ENCODE data around the gene NR6A1. TPM values are rescaled to one million over a fixed set of nuclear protein-coding genes. Genes with fewer than 3 reads are reported as not detected.

The NR6A1 gene
- total RNA-seq, 1 experiment from 2014 or later: 2.0 TPM

DNA sequence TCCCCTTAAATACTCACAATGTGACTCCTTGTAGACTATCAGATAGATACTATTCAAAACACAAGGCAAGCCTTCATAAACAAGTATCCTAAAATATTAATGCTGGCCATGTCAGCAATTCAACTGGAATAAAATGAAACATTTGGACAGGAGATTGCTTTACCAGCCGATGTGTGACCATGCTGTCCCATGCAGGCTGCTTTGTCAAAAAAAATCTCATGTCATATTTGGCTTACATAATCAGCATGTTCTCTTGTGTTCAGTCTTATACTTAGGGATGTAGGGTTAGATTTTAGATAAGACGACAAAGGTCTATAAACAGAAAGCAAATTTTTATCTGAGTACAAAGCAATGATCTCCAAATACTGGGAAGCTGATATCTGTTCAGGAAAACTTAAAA lies 108.5 kb downstream of the NR6A1 start:
- DNase-seq (ENCODE audit: low read depth): no peak

DNA sequence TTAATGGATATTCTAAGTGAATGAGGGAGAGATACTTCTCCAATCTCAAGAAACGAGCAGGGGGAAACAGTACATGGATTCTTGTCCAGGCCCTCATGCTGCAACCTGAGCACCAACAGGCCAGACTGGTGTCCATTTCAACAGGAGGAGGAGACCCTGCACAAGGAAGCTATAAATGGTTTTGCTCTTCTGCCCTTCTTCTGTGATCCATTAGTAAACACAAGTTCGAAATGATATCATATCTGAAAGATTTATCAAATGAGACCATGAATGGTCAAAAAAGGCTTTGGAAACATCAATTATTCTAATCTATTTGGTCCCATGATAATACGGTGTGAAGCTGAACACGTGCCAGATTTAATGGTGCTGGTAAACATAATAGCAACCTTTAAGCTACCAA lies 109.8 kb downstream of the NR6A1 start:
- DNase-seq (ENCODE audit: low read depth): peak; percentile 20

DNA sequence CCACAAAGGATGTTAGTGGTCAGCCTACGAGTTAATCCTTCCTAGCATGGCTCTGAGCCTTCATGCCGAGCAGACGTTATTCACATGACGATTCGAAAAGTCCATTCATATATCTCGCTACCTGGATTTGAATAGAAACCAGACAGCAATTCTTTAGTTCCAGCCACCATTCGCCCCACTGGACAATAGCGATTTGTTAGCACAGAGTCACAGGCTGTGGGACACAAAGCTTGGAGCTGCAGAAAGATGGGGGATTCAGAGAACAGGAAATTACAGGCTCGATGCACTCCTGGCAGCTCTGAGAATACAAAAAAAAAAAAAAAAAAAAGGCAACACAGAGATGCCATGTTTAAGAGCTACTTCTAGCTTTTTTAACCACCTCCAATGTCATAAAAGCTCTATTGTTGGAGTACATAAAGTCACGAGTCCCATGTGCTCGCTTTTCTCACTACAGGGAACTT lies 110.7 kb downstream of the NR6A1 start:
- DNase-seq (ENCODE audit: low read depth): peak; percentile 86

DNA sequence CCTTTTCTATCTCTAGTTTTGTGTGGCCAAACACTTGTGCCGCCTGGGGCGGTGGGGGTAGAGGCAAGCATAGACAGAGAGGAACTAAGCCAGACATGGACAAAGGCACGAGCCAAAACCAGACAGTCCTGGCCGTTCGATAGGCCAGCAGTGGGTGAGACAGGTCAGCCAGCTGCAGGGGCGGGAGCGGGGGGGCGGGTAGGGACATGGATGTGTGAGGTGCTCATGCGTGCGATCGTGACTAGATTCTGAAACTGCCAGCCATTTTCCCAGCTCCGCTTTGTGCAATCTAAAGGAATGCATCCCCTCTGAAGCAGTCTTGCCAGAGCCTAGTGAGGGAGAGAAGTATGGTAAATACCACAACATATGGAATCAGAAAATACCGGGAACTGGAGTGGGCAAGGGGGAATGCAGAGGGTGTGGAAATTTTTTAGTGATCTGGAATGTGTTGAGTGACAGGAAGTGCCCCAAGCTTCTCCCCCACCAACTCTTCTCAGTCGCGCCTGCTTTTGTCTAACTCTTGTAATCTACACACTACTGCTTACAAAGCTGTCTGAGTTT lies 111.9 kb downstream of the NR6A1 start:
- DNase-seq (ENCODE audit: low read depth): peak; percentile 91

DNA sequence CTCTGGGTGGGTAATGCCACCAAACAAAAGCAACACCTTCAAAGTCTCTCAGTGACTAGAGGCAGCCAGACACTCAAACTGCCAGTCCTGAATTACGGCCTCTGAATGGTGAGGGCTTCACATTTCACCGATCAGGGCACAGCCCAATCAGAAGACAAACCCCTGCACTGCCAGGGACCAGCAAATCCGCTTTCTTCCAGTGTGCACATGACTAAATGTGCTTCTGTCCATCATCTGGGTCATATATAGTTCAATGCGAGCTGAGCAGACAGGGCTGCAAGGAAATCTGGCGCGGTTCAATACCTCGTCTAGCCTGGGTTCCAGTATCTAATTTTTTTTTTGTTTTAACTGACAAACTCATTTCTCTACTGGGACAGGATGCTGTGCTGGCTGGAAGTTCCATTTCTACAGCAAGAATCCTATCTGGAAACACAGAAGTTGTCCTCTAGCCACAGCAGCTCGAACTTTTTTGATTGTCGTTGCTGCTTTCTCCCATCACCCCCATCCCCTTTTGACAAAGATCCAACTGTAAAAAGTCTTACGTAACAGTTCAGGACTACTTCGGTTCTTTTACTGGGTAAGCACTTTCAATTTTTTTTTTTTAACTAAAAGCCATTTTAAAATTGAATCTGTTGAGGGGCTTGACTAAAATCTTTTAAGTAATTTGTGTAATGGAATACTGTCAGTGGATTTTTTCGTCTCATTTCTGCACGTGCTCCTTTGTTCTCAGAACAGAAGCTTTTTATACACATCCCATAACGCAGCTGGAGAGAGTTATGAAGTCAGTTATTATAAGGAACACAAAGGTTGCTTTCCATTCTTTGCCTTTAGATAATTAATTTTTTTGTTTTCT lies 112.7 kb downstream of the NR6A1 start:
- peak; percentile 96 for DNase-seq (ENCODE audit: low read depth)

DNA sequence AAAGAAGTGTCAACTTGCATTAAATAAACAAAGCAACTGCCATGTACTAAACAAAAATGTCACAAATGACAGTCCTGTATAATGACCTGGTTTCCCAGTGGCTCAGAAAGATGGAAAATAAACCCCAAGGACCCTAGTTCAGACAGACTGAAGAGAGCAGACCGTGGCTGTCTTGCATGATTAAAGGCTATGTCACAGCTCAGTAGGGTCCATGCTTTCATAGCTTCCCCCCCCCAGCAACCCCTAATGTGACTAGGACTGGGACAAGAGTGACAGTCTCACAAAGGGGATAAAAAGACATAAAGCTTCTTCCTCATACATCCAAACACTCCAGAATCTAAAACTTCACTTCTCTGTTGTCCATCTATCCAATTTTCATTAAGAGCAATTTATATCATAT lies 113.6 kb downstream of the NR6A1 start:
- DNase-seq (ENCODE audit: low read depth): no peak

DNA sequence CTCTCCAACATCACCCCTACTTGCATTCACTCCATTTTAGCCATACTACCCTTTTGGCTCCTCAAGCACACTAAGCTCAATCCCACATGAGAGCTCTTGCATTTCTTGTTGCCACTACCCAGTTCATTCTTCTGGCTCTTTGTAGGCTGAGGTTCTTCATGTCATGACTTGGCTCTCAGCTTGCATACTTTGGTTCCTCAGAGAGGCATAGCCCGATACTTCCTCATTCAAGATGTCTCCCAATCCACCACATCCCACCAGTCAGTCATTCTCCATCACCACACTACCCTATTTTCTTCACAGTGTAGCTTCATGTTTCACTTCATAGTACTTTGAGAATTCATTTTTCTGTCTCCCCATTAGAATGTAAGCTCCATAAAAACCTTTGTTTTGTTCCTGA lies 116.7 kb downstream of the NR6A1 start:
- no peak for DNase-seq (ENCODE audit: low read depth)

DNA sequence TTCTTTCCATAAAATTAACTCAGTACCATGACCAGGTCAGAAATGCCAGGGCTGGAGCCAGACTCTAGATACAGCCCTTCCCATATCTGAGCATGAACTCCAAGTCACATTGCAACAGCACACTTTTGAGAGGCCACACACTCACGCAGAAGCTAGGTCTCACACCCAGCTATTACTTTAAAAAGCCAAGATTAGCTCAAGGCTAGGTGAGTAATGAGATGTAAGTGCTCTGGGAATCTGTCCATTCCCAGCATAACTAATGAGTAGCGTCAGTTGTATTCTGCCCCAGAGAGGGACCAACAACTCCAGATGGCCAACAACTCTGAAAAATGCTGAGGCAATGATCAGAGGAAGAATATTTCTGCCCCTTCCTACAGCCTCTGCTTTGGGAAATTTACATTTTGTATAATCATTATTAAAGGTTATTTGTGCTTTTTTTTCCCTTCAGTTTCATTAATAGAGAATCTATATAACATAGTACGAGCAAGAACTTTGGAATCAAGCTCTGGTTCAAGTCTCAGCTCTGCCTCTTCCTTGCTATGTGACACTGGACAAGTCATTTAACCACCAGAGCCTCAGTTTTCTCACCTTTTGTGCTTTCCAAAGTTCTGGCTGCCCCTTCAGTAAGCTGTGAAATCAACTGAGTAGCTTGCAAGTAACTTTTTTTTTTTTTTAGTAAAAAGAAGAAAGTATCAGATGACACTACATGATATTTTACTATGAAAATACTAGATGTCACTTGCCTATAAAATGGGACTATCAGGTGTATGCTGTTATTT lies 118.3 kb downstream of the NR6A1 start:
- DNase-seq (ENCODE audit: low read depth): peak; percentile 90

DNA sequence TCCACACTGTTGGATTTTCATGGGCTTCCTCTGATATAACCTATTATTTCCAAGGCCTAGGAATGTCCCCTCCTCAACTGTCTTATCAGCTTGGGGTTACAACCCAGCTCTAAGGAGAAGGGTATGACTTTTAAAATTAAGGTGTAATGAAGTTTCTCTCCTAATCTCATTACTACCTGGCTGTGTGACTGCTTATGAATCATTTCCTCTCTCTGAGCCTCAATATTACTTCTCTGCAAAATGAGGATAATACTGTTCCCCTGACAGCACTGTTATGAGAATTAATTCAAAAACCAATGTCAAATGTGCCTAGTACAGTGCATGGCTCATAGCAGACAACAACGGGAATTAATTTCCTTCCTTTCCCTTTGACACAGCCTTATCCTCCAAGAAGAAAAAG lies 118.9 kb downstream of the NR6A1 start:
- no peak for DNase-seq (ENCODE audit: low read depth)

DNA sequence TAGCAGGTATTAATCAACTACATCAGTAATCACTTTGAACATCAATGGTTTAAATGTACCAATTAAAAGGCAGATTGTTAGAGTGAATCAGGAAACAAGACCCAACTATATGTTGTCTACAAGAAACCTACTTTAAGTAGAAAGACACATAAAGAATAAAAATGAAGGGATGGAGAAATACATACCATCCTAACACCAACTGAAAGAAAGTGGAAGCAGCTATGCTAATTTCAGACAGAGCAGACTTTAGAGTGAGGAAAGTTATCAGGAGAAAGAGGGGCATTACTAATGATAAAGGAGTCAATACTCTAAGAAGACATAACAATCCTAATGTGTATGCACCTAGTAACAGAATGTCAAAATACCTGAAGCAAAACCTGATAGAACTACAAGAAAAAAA lies 125.8 kb downstream of the NR6A1 start:
- no peak for DNase-seq (ENCODE audit: low read depth)

DNA sequence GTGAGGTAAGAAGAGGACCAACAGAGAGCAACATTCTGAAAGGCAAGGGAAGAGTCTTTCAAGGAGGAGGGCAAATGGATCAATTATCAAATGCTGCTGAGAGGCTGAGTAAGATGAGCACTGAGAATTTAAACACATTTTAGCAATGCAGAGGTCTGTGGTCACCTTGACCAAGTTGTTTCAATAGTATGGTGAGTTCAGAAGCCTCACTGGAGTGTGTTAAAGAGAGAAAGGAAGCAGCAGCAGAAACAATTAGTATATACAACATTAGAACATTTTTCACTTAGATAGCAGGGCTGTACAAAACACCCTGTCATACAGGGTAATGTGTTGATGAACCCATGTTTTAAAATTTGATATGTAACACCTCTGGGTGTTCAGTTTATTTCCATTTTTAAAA lies 131.5 kb downstream of the NR6A1 start:
- DNase-seq (ENCODE audit: low read depth): no peak

DNA sequence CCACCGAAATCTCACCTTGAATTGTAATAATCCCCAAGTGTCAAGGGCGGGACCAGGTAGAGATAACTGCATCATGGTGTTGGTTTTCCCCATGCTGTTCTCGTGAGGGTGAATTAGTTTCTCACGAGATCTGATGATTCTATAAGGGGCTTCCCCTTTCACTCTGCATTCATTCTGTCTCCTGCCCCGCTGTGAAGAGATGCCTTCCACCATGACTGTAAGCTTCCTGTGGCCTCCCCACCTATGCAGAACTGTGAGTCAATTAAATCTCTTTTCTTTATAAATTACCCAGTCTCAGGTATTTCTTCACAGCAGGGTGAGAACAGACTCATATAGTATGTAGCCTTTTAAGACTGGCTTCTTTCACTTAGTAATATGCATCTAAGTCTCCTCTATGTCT lies 135.8 kb downstream of the NR6A1 start:
- DNase-seq (ENCODE audit: low read depth): no peak

DNA sequence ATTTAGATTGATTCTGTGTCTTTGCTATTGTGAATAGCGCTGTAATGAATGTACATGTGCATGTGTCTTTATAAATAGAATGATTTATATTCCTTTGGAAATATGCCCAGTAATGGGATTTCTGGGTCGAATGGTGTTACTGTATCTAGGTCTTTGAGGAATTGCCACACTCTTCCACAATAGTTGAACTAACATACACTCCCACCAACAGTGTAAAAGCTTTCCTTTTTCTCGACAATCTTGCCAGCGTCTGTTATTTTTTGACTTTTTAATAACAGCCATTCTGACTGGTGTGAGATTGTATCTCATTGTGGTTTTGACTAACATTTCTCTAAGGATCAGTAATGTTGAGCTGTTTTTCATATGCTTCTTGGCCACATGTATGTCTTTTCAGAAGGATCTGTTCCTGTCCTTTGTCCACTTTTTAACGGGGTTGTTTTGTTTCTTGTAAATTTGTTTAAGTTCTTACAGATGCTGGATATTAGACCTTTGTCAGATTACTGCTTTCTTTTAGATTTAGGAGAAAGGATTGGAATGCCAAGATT lies 139.0 kb downstream of the NR6A1 start:
- DNase-seq (ENCODE audit: low read depth): peak; percentile 29

DNA sequence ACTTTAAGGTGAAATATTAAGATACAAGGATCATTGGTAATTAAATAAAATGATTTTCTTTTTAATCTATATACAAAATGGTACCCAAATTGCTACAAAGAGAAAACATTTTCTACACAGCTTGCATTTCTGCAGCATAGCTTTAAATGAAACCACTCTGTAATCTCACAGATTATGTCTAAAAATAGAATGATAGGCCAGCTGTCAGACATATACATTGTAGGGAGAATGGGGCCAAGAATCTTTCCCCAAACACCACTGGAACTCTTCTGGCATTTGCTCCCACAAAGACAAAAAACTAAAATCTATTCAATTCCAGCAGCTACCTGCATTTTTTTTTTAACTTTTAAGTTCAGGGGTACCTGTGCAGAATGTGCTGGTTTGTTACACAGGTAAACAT lies 139.8 kb downstream of the NR6A1 start:
- DNase-seq (ENCODE audit: low read depth): no peak

DNA sequence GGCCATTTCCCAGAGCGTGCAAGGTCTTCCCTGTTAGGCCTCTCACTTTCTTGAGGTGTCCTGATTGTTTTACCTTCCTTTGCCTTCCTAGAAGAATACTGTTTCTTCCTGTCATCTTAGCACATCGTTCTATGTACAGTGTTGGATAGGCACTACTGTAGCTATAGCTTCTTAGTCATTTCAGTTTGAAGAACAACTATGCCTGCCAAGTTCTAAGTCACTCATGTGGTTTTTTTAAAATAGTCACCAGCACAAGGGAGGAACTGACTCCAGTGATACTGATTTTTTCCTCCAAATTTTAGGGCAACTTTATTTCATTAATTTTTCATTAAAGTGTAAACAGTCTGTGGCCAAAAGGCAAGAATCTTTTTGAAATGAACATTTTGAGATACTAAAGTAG lies 141.5 kb downstream of the NR6A1 start:
- peak; percentile 62 for DNase-seq (ENCODE audit: low read depth)

DNA sequence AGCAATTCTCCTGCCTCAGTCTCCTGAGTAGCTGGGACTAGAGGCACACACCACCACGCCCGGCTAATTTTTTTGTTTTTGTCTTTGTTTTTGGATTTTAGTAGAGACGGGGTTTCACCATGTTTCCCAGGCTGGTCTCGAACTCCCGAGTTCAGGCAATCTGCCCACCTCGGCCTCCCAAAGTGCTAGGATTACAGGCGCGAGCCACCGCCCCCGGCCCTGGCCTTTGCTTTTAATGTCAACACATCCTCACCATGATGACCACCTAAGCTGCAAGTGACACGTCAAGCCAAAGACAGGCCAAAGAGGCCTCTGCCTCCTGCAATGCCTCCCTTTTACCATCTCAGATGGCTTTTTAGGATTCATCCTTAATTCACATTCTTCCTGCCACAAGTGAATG lies 142.4 kb downstream of the NR6A1 start:
- no peak for DNase-seq (ENCODE audit: low read depth)

DNA sequence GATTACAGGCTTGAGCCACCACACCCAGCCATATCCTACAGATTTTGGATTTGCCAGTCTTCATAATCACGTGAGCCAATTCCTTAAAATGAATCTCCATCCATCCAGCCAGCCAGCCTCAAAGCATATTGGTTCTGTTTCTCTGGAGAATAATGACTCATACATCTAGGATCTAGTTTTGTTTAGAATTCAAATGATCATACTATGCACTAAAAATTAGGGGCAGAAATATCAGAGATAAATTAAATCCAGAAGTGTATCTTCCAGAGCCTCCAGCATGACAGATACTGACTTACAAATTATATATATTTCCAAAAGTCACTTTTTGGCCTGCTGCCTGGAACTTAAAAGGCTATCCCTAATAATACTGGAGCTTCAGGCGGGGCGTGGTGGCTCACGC lies 144.8 kb downstream of the NR6A1 start:
- no peak for DNase-seq (ENCODE audit: low read depth)

DNA sequence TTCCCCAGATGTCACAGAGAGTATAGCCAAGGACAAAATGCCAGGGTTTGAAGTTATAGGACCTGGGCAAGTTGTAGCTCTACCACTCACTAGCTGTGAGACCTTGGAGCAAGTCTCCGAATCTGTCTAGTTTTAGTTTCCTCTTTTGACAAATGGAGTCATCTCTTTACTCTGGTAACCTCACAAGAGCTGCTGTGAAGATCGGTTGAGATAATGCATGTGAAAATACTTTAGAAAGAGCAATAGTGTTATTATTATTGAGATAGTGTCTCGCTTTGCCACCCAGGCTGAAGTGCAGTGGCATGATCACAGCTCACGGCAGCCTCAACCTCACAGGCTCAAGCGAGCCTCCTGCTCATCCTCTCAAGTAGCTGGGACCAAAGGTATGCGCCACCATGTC lies 146.0 kb downstream of the NR6A1 start:
- DNase-seq (ENCODE audit: low read depth): no peak

DNA sequence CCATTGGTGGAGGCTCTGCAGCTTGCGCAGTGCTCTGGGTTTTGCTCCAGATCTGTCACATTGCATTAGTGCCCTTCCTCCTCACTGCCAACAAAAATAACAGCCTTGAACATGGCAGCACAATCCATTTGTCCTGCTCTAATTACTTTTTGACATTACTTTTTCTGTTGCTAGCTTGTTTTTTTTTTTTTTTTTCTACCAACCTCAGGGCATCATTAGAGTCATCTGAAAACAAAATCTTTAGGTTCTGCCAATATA lies 146.4 kb downstream of the NR6A1 start:
- no peak for DNase-seq (ENCODE audit: low read depth)

DNA sequence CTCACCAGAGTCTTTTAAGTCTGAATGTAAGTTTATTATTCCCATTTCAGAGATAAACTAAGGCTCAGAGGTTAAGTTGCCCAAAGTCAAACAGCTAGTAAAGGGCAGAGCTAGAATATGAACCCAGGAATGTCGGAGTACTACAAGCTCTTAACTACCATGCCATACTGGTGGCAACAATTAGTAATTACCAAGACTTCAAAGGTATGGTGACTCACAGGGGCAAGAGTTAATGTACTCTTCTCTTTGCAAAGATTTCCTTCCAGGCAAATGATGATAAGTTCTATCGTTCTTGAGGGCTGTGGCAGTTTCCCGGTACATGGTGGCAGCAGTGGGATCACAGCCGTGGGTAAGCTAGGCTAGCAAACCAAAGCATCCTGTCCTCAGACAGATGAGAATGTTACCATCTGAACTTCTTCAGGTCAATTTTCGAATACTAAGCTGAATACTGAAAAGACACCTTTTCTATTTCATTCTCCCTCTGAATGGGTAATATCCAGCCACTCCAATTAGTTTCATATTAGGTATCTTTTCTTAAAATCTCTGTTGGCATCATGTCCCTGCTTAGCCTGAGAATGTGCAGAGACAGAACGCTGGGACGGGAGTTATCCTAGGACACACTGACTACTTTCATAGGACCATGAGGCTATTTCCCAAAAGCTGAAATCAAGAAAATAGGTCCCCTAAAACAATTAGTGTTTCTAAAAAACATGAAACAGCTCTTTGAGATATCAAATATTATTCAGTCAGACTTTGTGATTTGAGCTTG lies 147.0 kb downstream of the NR6A1 start:
- no peak for DNase-seq (ENCODE audit: low read depth)

DNA sequence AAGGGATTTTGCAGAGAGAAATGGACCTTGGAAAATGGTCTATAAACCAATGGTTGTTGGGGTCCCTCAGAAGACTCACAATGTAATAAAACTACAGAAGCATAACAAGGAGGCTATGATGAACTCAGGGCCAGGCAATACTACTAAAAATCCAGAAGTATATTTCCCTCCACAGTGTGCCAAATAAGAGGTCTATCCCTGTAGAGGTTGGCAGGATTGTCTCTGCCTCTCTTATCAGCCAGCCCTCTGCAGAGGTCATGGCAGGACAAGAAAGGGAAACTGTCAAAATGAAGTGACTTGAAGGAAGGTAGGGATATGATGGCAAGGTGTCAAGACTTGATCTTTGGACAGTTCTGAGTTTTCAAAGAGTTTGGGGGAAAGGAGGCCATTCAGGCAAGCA lies 148.2 kb downstream of the NR6A1 start:
- no peak for DNase-seq (ENCODE audit: low read depth)
